Trophoblast cell (in vitro differentiated cells and primary cell): ENCODE measurements around the gene MYH9.

Experiments
- DNase-seq, 2 donors: peaks; one replicate each; pipeline ENCODE4 v3.0.0-alpha.2; 2016
- H2AFZ ChIP-seq: 2 replicates; pipeline ENCODE4 v1.6.1; 2013; ENCODE audit warnings: low read length, moderate library complexity, mild to moderate bottlenecking; ENCODE audit not compliant: insufficient read depth, poor library complexity
- H2AK5ac ChIP-seq: 2 replicates; pipeline ENCODE4 v1.6.1; 2013; ENCODE audit warnings: mild to moderate bottlenecking, low read length
- H2BK120ac ChIP-seq: 2 replicates; pipeline ENCODE4 v1.6.1; 2013; ENCODE audit warnings: low read length, mild to moderate bottlenecking, moderate library complexity; ENCODE audit not compliant: insufficient read depth, poor library complexity
- H2BK12ac ChIP-seq: 2 replicates; pipeline ENCODE4 v1.6.1; 2013; ENCODE audit warnings: mild to moderate bottlenecking, low read length, moderate library complexity
- H2BK5ac ChIP-seq: 2 replicates; pipeline ENCODE4 v1.6.1; 2013; ENCODE audit warnings: low read length, low read depth, moderate library complexity, mild to moderate bottlenecking; ENCODE audit not compliant: poor library complexity
- H3K14ac ChIP-seq: 2 replicates; pipeline ENCODE4 v1.6.1; 2013; ENCODE audit warnings: mild to moderate bottlenecking, low read length
- H3K18ac ChIP-seq: 2 replicates; pipeline ENCODE4 v1.6.1; 2013; ENCODE audit warnings: mild to moderate bottlenecking, low read length
- H3K23ac ChIP-seq: 2 replicates; pipeline ENCODE4 v1.6.1; 2013; ENCODE audit warnings: low read length
- H3K27ac ChIP-seq: 2 replicates; pipeline ENCODE4 v1.5.1; 2013; ENCODE audit warnings: low read depth, mild to moderate bottlenecking, inconsistent platforms, low read length, moderate library complexity
- H3K27me3 ChIP-seq: 2 replicates; pipeline ENCODE4 v1.6.1; 2013; ENCODE audit warnings: inconsistent platforms, mild to moderate bottlenecking, low read length, moderate library complexity; ENCODE audit not compliant: insufficient read depth
- H3K36me3 ChIP-seq, 2 experiments: 1 replicate in 1 of 2; 2 replicates in 1 of 2; pipeline ENCODE4 v1.6.1; 2013; ENCODE audit warnings: low read length in 2 of 2, mild to moderate bottlenecking in 2 of 2, moderate library complexity in 1 of 2; ENCODE audit not compliant: insufficient read depth in 2 of 2, control insufficient read depth in 1 of 2
- H3K4ac ChIP-seq: 2 replicates; pipeline ENCODE4 v1.6.1; 2013; ENCODE audit warnings: low read depth, mild to moderate bottlenecking, low read length, moderate library complexity
- H3K4me1 ChIP-seq, 2 experiments: 1 replicate in 1 of 2; 2 replicates in 1 of 2; pipeline ENCODE4 v1.6.1; 2013; ENCODE audit warnings: low read length in 2 of 2, mild to moderate bottlenecking in 2 of 2, moderate library complexity in 1 of 2; ENCODE audit not compliant: insufficient read depth in 2 of 2, control insufficient read depth in 1 of 2
- H3K4me2 ChIP-seq: 2 replicates; pipeline ENCODE4 v1.6.1; 2013; ENCODE audit warnings: inconsistent platforms, mild to moderate bottlenecking, low read length, moderate library complexity
- H3K4me3 ChIP-seq: 2 replicates; pipeline ENCODE4 v1.5.1; 2013; ENCODE audit warnings: mild to moderate bottlenecking, low read depth, low read length, inconsistent platforms
- H3K79me1 ChIP-seq: one replicate; pipeline ENCODE4 v1.6.1; 2013; ENCODE audit warnings: low read length
- H3K79me2 ChIP-seq: 2 replicates; pipeline ENCODE4 v1.6.1; 2013; ENCODE audit warnings: low read length, mild to moderate bottlenecking; ENCODE audit not compliant: control insufficient read depth, insufficient read depth, poor library complexity
- H3K9ac ChIP-seq: 2 replicates; pipeline ENCODE4 v1.6.1; 2013; ENCODE audit warnings: mild to moderate bottlenecking, low read length
- H3K9me3 ChIP-seq: 2 replicates; pipeline ENCODE4 v1.6.1; 2013; ENCODE audit warnings: low read depth, mild to moderate bottlenecking, control low read depth, inconsistent platforms, low read length; ENCODE audit not compliant: insufficient read depth
- H4K12ac ChIP-seq: 2 replicates; pipeline ENCODE4 v1.6.1; 2013; ENCODE audit warnings: low read depth, mild to moderate bottlenecking, low read length, moderate library complexity
- H4K8ac ChIP-seq: 2 replicates; pipeline ENCODE4 v1.6.1; 2013; ENCODE audit warnings: low read depth, mild to moderate bottlenecking, low read length, moderate library complexity
- H4K91ac ChIP-seq: one replicate; pipeline ENCODE4 v1.6.1; 2013; ENCODE audit warnings: low read depth, mild to moderate bottlenecking, low read length, moderate library complexity
- WGBS: extraction: QIAGEN DNeasy Blood & Tissue Kit; methylation state at CpG from one replicate; pipeline ENCODE4 v1.1.7; 2013; ENCODE audit warnings: missing lambda C conversion rate; ENCODE audit not compliant: insufficient read length, insufficient coverage; ENCODE audit errors: extremely low coverage; 5-methylcytosine and 5-hydroxymethylcytosine counted together

MYH9 gene

GRCh38 chr22:36336246-36337182, 51.3 kb downstream of the MYH9 start:
- H3K4ac ChIP-seq, result peak overlapping the region; percentile 68
- no peak overlapping the region for H4K91ac ChIP-seq
- peak overlapping the region; percentile 43 for H3K18ac ChIP-seq
- H4K8ac ChIP-seq, result peak overlapping the region; percentile 17
- peak overlapping the region; percentile 19 for H2BK12ac ChIP-seq
- H3K4me2 ChIP-seq, result no peak overlapping the region
- H3K27ac ChIP-seq, result peak overlapping the region; percentile 97
- H3K79me1 ChIP-seq, result peaks cover 38% of the 10 kb centered on the region
- no peaks in the 10 kb centered on the region for H3K27me3 ChIP-seq
- no peak overlapping the region for H3K4me3 ChIP-seq
- peak overlapping the region; percentile 23 for H3K14ac ChIP-seq
- peak overlapping the region; percentile 11 for H2BK5ac ChIP-seq
- DNase-seq, result no peak
- H2AFZ ChIP-seq, result peak overlapping the region; percentile 11
- peaks cover 52 to 62% of the 10 kb centered on the region in 2 experiments for H3K36me3 ChIP-seq
- H3K79me2 ChIP-seq, result peaks cover 25% of the 10 kb centered on the region
- H2AK5ac ChIP-seq, result peak overlapping the region; percentile 15
- H3K9me3 ChIP-seq, result no peaks in the 10 kb centered on the region
- no peak overlapping the region for H4K12ac ChIP-seq
- H3K23ac ChIP-seq, result no peak overlapping the region
- peak overlapping the region; percentile 35 for H2BK120ac ChIP-seq
- H3K4me1 ChIP-seq, result peaks cover 59 to 68% of the 10 kb centered on the region in 2 experiments
- H3K9ac ChIP-seq, result no peak overlapping the region
- no CpG with 5 or more reads among the region's 26 CpGs for WGBS

- peaks cover 63 to 69% of the 10 kb centered on the region in 2 experiments for H3K4me1 ChIP-seq
- H3K4ac ChIP-seq, result peak overlapping the region; percentile 30
- no peak overlapping the region for H2BK120ac ChIP-seq
- H3K23ac ChIP-seq, result no peak overlapping the region
- no peaks in the 10 kb centered on the region for H3K9me3 ChIP-seq
- H3K27me3 ChIP-seq, result no peaks in the 10 kb centered on the region
- no peak overlapping the region for H3K4me2 ChIP-seq
- H3K14ac ChIP-seq, result peak overlapping the region; percentile 38
- no peak for DNase-seq
- H3K79me1 ChIP-seq, result peaks cover 46% of the 10 kb centered on the region
- H2AK5ac ChIP-seq, result no peak overlapping the region
- no peak overlapping the region for H4K12ac ChIP-seq
- H2BK5ac ChIP-seq, result no peak overlapping the region
- peak overlapping the region; percentile 16 for H3K18ac ChIP-seq
- no peak overlapping the region for H2AFZ ChIP-seq
- no CpG with 5 or more reads among the region's 9 CpGs for WGBS
- peak overlapping the region; percentile 8 for H4K91ac ChIP-seq
- H3K9ac ChIP-seq, result no peak overlapping the region
- H3K36me3 ChIP-seq, result peaks cover 48 to 54% of the 10 kb centered on the region in 2 experiments
- no peak overlapping the region for H3K4me3 ChIP-seq
- H2BK12ac ChIP-seq, result no peak overlapping the region
- peak overlapping the region; percentile 97 for H3K27ac ChIP-seq
- H3K79me2 ChIP-seq, result peaks cover 28% of the 10 kb centered on the region
- H4K8ac ChIP-seq, result no peak overlapping the region
These were observed 52.1 kb downstream of the MYH9 start for GRCh38 chr22:36335621-36336020.

GRCh38 chr22:36334821-36335603, 52.8 kb downstream of the MYH9 start:
- Histone ChIP-seq H3K9me3 (no peaks in the 10 kb centered on the region), H3K9ac (no peak overlapping the region), H3K79me1 (peaks cover 52% of the 10 kb centered on the region), H4K8ac (peak overlapping the region; percentile 4), H3K4ac (peak overlapping the region; percentile 30), H3K27ac (peak overlapping the region; percentile 97), H2BK12ac (peak overlapping the region; percentile 2), H3K27me3 (no peaks in the 10 kb centered on the region), H4K12ac (no peak overlapping the region), H3K79me2 (peaks cover 28% of the 10 kb centered on the region), H3K36me3 (peaks cover 45 to 57% of the 10 kb centered on the region in 2 experiments), H4K91ac (peak overlapping the region; percentile 8), H3K14ac (peak overlapping the region; percentile 5), H2BK5ac (no peak overlapping the region), H3K4me1 (peaks cover 69 to 74% of the 10 kb centered on the region in 2 experiments), H2AK5ac (peak overlapping the region; percentile 2), H2BK120ac (no peak overlapping the region), H3K23ac (no peak overlapping the region), H2AFZ (no peak overlapping the region), H3K18ac (peak overlapping the region; percentile 16), H3K4me3 (no peak overlapping the region), H3K4me2 (no peak overlapping the region)
- peak; percentile 64 to 70 for DNase-seq
- WGBS, result no CpG with 5 or more reads among the region's 17 CpGs

GRCh38 chr22:36334081-36334820, 53.5 kb downstream of the MYH9 start:
- peak overlapping the region; percentile 61 for H4K91ac ChIP-seq
- H3K18ac ChIP-seq, result peak overlapping the region; percentile 74
- no peaks in the 10 kb centered on the region for H3K27me3 ChIP-seq
- H3K27ac ChIP-seq, result peak overlapping the region; percentile 97
- H3K14ac ChIP-seq, result peak overlapping the region; percentile 59
- peak overlapping the region; percentile 11 for H4K8ac ChIP-seq
- no peaks in the 10 kb centered on the region for H3K9me3 ChIP-seq
- no peak overlapping the region for H3K9ac ChIP-seq
- peaks cover 70 to 72% of the 10 kb centered on the region in 2 experiments for H3K4me1 ChIP-seq
- H2BK12ac ChIP-seq, result peak overlapping the region; percentile 2
- peak overlapping the region; percentile 42 for H3K4ac ChIP-seq
- H3K23ac ChIP-seq, result no peak overlapping the region
- no CpG with 5 or more reads among the region's 25 CpGs for WGBS
- peak; percentile 58 to 61 for DNase-seq
- H3K36me3 ChIP-seq, result peaks cover 47 to 54% of the 10 kb centered on the region in 2 experiments
- H2BK5ac ChIP-seq, result peak overlapping the region; percentile 34
- no peak overlapping the region for H3K4me3 ChIP-seq
- no peak overlapping the region for H2AK5ac ChIP-seq
- H3K79me2 ChIP-seq, result peaks cover 31% of the 10 kb centered on the region
- H4K12ac ChIP-seq, result no peak overlapping the region
- H2BK120ac ChIP-seq, result peak overlapping the region; percentile 1
- no peak overlapping the region for H2AFZ ChIP-seq
- peaks cover 56% of the 10 kb centered on the region for H3K79me1 ChIP-seq
- no peak overlapping the region for H3K4me2 ChIP-seq
